ENCODE measurements around the gene HRH1. TPM values are rescaled to one million over a fixed set of nuclear protein-coding genes. Genes with fewer than 3 reads are reported as not detected.

The HRH1 gene
- total and polyA plus RNA-seq, 2 experiments from 2014 or later = not detected

GRCh38 chr3:11150256-11150655 lies 4.0 kb upstream of the HRH1 start (continued):
- TF ChIP-seq REST (IDR thresholded peaks at IDR 0.05; ENCODE audit: unreplicated experiment) (no peak), CREB1 (CRISPR knock-in tag; IDR thresholded peaks at IDR 0.05; ENCODE audit: low read depth) (no peak), STAT1 (IDR thresholded peaks at IDR 0.05; ENCODE audit: unreplicated experiment) (no peak), EZH2phosphoT487 (IDR thresholded peaks at IDR 0.05; ENCODE audit: unreplicated experiment) (no peak), CTCF (conservative IDR thresholded peaks at IDR 0.05; ENCODE audit: low read depth in 2 of 2) (no peak), ZNF331 (CRISPR knock-in tag; IDR thresholded peaks at IDR 0.05; ENCODE audit: low read depth) (no peak)

DNA sequence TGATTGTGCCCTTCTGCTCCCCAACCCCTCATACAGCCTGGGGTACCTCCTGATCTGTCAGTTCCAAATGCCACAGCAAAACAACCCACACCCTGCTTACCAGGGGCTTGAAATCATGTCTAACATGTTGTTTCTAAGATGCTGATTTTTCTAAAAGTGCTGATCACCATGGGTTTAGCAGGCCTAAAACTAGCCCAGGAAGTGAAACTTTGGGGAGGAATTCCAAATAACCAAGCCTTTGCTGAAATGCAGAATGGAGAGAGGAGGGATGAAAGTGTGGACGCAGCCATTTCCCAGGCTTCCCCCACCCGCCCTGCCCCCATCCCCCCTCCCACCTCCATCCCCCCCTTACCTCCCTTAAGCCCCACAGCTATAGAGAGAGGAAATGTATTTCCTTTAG lies 2.0 kb upstream of the HRH1 start:
- Mint-ChIP-seq H3K4me3 (no peak overlapping the region), H3K4me1 (peaks cover 10% of the 10 kb centered on the region; the same call in 2 of the 3 replicates), H3K27ac (no peak overlapping the region), H3K9me3 (0 out of 3 replicates have a peak, but pooled peaks cover 3% of the 10 kb centered on the region), H3K36me3 (ENCODE audit: low read depth) (no peaks in the 10 kb centered on the region), H3K27me3 (ENCODE audit: insufficient read depth, low read depth, poor library complexity) (peaks cover 26% of the 10 kb centered on the region)
- peaks cover 49% of the 10 kb centered on the region for H3K27me3 ChIP-seq (ENCODE audit: insufficient read depth)
- no peak for DNase-seq (ENCODE audit: low spot score)
- H3K36me3 ChIP-seq (ENCODE audit: insufficient read depth) = no peaks in the 10 kb centered on the region
- no peak overlapping the region for H3K27ac ChIP-seq (ENCODE audit: low read depth)
- H3K79me2 ChIP-seq (replicated peaks; ENCODE audit: insufficient read depth) = no peaks in the 10 kb centered on the region
- no peak overlapping the region for H3K4me3 ChIP-seq
- no peaks in the 10 kb centered on the region for H3K9me2 ChIP-seq (ENCODE audit: insufficient read depth)
- no peaks in the 10 kb centered on the region for H4K20me1 ChIP-seq (replicated peaks; ENCODE audit: insufficient read depth)
- H3K4me2 ChIP-seq = no peak overlapping the region
- ATAC-seq = no peak
- no peak overlapping the region for H2AFZ ChIP-seq
- H3K4me1 ChIP-seq (ENCODE audit: insufficient read depth) = peaks cover 5% of the 10 kb centered on the region; the same call in 1 of the 2 replicates
- no peaks in the 10 kb centered on the region for H3F3A ChIP-seq (replicated peaks; ENCODE audit: low read depth)
- TF ChIP-seq ZNF462 (CRISPR knock-in tag; IDR thresholded peaks at IDR 0.05) (no peak), NANOG (IDR thresholded peaks at IDR 0.05; ENCODE audit: borderline replicate concordance) (no peak), EZH2phosphoT487 (IDR thresholded peaks at IDR 0.05; ENCODE audit: unreplicated experiment) (no peak), JUNB (IDR thresholded peaks at IDR 0.05; ENCODE audit: unreplicated experiment) (no peak), ZNF331 (CRISPR knock-in tag; IDR thresholded peaks at IDR 0.05; ENCODE audit: low read depth) (no peak), POLR2AphosphoS5 (IDR thresholded peaks at IDR 0.05; ENCODE audit: low read depth) (no peak), CTCF (conservative IDR thresholded peaks at IDR 0.05; ENCODE audit: low read depth in 2 of 2) (no peak), CREB1 (CRISPR knock-in tag; IDR thresholded peaks at IDR 0.05; ENCODE audit: low read depth) (no peak)
